Measurements from ENCODE around the gene SLC6A5. TPM values are rescaled to one million over a fixed set of nuclear protein-coding genes. Genes with fewer than 3 reads are reported as not detected.

SLC6A5 gene
- total and polyA plus RNA-seq, 2 of the 4 experiments (the other 2 are of a cell fraction) = not detected

DNA sequence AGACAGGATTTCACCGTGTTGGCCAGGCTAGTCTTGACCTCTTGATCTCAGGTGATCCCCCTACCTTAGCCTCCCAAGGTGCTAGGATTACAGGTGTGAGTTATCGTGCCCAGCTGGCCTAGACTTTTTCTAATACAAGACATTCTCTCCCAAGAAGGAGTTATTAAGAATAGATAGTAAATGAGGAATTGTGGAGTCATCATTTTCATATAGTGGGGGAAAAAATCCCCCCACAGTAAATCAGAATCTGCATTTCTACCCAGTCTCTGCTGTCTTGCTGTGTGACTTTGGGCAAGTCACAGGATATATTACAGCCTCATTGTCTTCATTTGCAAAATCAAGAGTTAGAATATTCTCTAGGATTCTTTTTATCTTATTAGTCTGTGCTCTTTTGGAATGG lies 21.6 kb downstream of the SLC6A5 start:
- no peak overlapping the region for H3K27ac ChIP-seq (ENCODE audit: insufficient read depth, low read length)
- TF ChIP-seq MAFK (IDR thresholded peaks at IDR 0.05; ENCODE audit: low read depth, low read length) = no peak
- TF ChIP-seq, protein P1, sequence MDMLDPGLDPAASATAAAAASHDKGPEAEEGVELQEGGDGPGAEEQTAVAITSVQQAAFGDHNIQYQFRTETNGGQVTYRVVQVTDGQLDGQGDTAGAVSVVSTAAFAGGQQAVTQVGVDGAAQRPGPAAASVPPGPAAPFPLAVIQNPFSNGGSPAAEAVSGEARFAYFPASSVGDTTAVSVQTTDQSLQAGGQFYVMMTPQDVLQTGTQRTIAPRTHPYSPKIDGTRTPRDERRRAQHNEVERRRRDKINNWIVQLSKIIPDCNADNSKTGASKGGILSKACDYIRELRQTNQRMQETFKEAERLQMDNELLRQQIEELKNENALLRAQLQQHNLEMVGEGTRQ (IDR thresholded peaks at IDR 0.05; ENCODE audit: low read depth, low read length) = no peak
- no peak for TF ChIP-seq MXI1 (IDR thresholded peaks at IDR 0.05; ENCODE audit: borderline replicate concordance, low read depth, low read length)
- no peak for TF ChIP-seq CHD1 (IDR thresholded peaks at IDR 0.05; ENCODE audit: low read depth, low read length)
- no peak for TF ChIP-seq SMC3 (IDR thresholded peaks at IDR 0.05; ENCODE audit: low read depth, low read length)
- no peak for TF ChIP-seq POLR2A (IDR thresholded peaks at IDR 0.05; ENCODE audit: low read depth, low read length)
- no peak for TF ChIP-seq FOS (IDR thresholded peaks at IDR 0.05; ENCODE audit: low read depth, low read length)
- TF ChIP-seq NFE2L2 (IDR thresholded peaks at IDR 0.05; ENCODE audit: low read depth, low read length) = no peak
- no peak for TF ChIP-seq RFX5 (IDR thresholded peaks at IDR 0.05; ENCODE audit: low read depth, low read length)
- no peak for TF ChIP-seq MAZ (IDR thresholded peaks at IDR 0.05; ENCODE audit: borderline replicate concordance, low read depth, low read length)
- no peak for TF ChIP-seq RAD21 (IDR thresholded peaks at IDR 0.05; ENCODE audit: low read length)
- TF ChIP-seq BHLHE40 (IDR thresholded peaks at IDR 0.05; ENCODE audit: low read depth, low read length) = no peak
- TF ChIP-seq, protein P2, sequence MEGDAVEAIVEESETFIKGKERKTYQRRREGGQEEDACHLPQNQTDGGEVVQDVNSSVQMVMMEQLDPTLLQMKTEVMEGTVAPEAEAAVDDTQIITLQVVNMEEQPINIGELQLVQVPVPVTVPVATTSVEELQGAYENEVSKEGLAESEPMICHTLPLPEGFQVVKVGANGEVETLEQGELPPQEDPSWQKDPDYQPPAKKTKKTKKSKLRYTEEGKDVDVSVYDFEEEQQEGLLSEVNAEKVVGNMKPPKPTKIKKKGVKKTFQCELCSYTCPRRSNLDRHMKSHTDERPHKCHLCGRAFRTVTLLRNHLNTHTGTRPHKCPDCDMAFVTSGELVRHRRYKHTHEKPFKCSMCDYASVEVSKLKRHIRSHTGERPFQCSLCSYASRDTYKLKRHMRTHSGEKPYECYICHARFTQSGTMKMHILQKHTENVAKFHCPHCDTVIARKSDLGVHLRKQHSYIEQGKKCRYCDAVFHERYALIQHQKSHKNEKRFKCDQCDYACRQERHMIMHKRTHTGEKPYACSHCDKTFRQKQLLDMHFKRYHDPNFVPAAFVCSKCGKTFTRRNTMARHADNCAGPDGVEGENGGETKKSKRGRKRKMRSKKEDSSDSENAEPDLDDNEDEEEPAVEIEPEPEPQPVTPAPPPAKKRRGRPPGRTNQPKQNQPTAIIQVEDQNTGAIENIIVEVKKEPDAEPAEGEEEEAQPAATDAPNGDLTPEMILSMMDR (conservative IDR thresholded peaks at IDR 0.05; ENCODE audit: low read depth, low read length) = no peak
- TF ChIP-seq CEBPB (IDR thresholded peaks at IDR 0.05; ENCODE audit: low read depth, low read length) = no peak
- no peak for TF ChIP-seq RCOR1 (IDR thresholded peaks at IDR 0.05; ENCODE audit: insufficient replicate concordance, low read length)
- TF ChIP-seq, protein P3, sequence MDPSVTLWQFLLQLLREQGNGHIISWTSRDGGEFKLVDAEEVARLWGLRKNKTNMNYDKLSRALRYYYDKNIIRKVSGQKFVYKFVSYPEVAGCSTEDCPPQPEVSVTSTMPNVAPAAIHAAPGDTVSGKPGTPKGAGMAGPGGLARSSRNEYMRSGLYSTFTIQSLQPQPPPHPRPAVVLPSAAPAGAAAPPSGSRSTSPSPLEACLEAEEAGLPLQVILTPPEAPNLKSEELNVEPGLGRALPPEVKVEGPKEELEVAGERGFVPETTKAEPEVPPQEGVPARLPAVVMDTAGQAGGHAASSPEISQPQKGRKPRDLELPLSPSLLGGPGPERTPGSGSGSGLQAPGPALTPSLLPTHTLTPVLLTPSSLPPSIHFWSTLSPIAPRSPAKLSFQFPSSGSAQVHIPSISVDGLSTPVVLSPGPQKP (IDR thresholded peaks at IDR 0.05; ENCODE audit: borderline replicate concordance, low read depth, low read length) = no peak
- H3K14ac ChIP-seq (replicated peaks; ENCODE audit: low read depth, low read length) = no peak overlapping the region
- ATAC-seq (ENCODE audit: low read depth) (no peak), DNase-seq (no peak)
- no peak overlapping the region for H3K56ac ChIP-seq (ENCODE audit: extremely low read depth, insufficient read depth, low read length)
- H2AK9ac ChIP-seq (replicated peaks; ENCODE audit: low read depth, low read length, poor library complexity) = no peak overlapping the region
- H4K91ac ChIP-seq (ENCODE audit: insufficient read depth, low read depth, low read length) = no peak overlapping the region
- no peak overlapping the region for H3K4me2 ChIP-seq (ENCODE audit: low read depth, low read length)
- BruUV-seq (replicated peaks) = no TSS peak
- no peak overlapping the region for H3K4ac ChIP-seq (ENCODE audit: low read depth, low read length)
- no peaks in the 10 kb centered on the region for H3K4me1 ChIP-seq (ENCODE audit: control insufficient read depth, insufficient read depth, low read length)
- H2BK5ac ChIP-seq (ENCODE audit: low read depth, low read length, poor library complexity, severe bottlenecking) = no peak overlapping the region
- no peaks in the 10 kb centered on the region for H3K9me1 ChIP-seq (ENCODE audit: insufficient read depth, low read length)
- H3K23ac ChIP-seq (ENCODE audit: low read depth, low read length) = no peak overlapping the region
- in situ Hi-C loops (cut with MboI; ENCODE audit: low sequenced_read_pairs) (loop anchor here (25.0 kb wide), 1 partner anchor 684 kb away; no protein-coding TSS in a partner anchor), dilution Hi-C loops (cut with HindIII; ENCODE audit: low sequenced_read_pairs, unreplicated experiment) (no loop called here), intact Hi-C loops (cut with micrococcal nuclease) (no loop called here)
- H2AK5ac ChIP-seq (ENCODE audit: low read depth, low read length) = no peak overlapping the region
- no peaks in the 10 kb centered on the region for H4K20me1 ChIP-seq (ENCODE audit: insufficient read depth, low read length)
- no peaks in the 10 kb centered on the region for H3K79me1 ChIP-seq (ENCODE audit: low read depth in 1 of 2, low read length in 2 of 2)
- ChIA-PET CTCF (no interaction called here), POLR2A (ENCODE audit: unreplicated experiment) (no interaction called here)
- H3K9me3 ChIP-seq (ENCODE audit: control insufficient read depth, insufficient read depth, low read length) = no peaks in the 10 kb centered on the region
- no peaks in the 10 kb centered on the region; the same call in 1 of the 2 replicates for H3K27me3 ChIP-seq (ENCODE audit: control insufficient read depth, insufficient read depth, low read length)
- WGBS, 2 experiments (ENCODE audit: extremely low coverage in 2 of 2, insufficient read length in 1 of 2) = no CpG with 5 or more reads among the region's 2 CpGs
- H4K8ac ChIP-seq (ENCODE audit: low read depth in 2 of 2, low read length in 2 of 2) = no peak overlapping the region
- H3K18ac ChIP-seq (ENCODE audit: low read depth, low read length) = no peak overlapping the region
- no peak overlapping the region for H4K5ac ChIP-seq (ENCODE audit: low read depth, low read length)
- H3K36me3 ChIP-seq (ENCODE audit: control insufficient read depth, insufficient read depth, low read length) = no peaks in the 10 kb centered on the region
- no peak overlapping the region for H2AFZ ChIP-seq (replicated peaks; ENCODE audit: low read length, poor library complexity)
- no peak overlapping the region for H3K9ac ChIP-seq (ENCODE audit: low read depth, low read length)
- H2BK15ac ChIP-seq (ENCODE audit: low read depth, low read length) = no peak overlapping the region
- H2BK120ac ChIP-seq (ENCODE audit: low read depth, low read length) = no peak overlapping the region
- no peak overlapping the region for H2BK20ac ChIP-seq (ENCODE audit: low read depth, low read length)
- no peak overlapping the region for H3K4me3 ChIP-seq (ENCODE audit: insufficient read depth, low read depth, low read length)

Measured in IMR-90 (cell line).